Astrocyte of the cerebellum (primary cell): ENCODE measurements around the gene TNS3.
"Not testable (repeated sequence)": the region's sequence is repeated elsewhere in the genome, so short reads cannot be mapped to it uniquely, and the experiment has no call there.

Experiments
- DNase-seq: peaks from one replicate; pipeline ENCODE4 v3.0.0-alpha.2; 2011; ENCODE audit warnings: low read depth
- H3K4me3 ChIP-seq: 2 replicates; pipeline ENCODE4 v1.5.1; 2011; ENCODE audit warnings: mild to moderate bottlenecking, low read depth, low read length, moderate library complexity
- CTCF ChIP-seq: IDR thresholded peaks from 2 replicates; pipeline ENCODE4 v1.5.1; 2012; ENCODE audit warnings: low read length, low read depth, moderate library complexity, mild to moderate bottlenecking; ENCODE audit errors: missing control alignments
- in situ Hi-C: cut with HindIII; loops from 2 replicates; pipeline ENCODE4 v1.10.0; 2017; ENCODE audit warnings: low sequenced_read_pairs

TNS3 gene

GRCh38 chr7:47542051-47542450 lies 39.9 kb downstream of the TNS3 start:
- no peak overlapping the region for H3K4me3 ChIP-seq
- no peak for TF ChIP-seq CTCF
- no peak for DNase-seq
- in situ Hi-C loops: no loop called here

DNA sequence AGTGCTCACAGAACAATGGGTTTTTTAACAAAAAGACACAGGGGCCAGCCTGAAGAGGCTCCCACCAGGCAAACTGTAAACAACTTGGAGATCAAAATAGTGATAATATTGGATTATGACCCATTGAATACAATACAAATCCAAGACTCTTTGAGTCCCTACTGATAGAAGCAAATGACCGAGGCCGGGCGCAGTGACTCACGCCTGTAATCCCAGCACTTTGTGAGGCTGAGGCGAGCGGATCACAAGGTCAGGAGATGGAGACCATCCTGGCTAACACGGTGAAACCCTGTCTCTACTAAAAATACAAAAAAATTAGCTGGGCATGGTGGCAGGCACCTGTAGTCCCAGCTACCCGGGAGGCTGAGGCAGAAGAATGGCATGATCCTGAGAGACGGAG lies 40.4 kb downstream of the TNS3 start:
- DNase-seq, H3K4me3 ChIP-seq, in situ Hi-C loops: not testable (repeated sequence)

DNA sequence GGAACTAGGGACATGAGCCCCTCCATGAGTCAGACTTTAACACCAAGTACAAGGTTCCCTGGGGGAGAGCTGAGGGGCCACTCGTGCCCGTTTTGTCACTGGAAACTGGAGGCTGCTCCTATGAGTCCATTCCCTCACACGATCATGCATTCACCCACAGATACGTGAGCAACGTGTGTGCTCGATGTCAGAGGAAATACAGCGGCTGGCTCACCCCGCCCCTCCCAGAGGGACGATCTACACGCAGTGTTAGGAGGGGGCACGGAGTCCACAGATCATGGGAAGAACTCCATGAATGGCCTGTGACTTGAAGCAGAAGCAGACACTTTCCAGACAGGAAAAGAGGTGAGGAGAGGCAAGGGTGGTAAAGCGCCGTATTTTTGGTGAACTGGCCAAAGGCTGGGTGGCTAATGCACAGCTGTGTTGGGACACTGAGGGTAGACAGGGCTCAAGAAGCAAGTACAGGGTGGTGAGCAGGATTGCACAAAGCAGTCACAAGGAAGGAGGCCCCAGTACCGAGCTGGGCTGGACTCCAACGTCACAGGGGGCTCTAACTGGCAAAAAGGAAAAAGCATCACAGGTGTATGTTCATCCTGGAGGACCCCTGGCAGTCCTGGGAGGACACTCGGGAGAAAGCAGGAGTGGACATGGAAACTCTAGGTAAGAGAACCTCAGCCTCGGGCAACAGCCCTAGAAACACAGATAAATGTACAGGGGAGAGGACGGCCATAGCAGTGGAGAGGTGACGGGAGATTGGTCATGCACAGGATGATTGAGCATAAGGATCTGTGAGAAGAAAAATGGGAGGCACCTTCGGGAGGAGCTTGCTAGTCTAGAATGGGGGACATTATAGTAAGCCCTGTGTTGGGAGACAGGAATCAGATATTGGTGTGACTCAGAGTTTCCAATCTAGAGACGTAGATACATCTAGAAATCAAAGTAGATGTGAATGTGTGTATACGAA lies 41.2 kb downstream of the TNS3 start:
- no peak for DNase-seq
- TF ChIP-seq CTCF: no peak
- H3K4me3 ChIP-seq: no peak overlapping the region
- in situ Hi-C loops: no loop called here

DNA sequence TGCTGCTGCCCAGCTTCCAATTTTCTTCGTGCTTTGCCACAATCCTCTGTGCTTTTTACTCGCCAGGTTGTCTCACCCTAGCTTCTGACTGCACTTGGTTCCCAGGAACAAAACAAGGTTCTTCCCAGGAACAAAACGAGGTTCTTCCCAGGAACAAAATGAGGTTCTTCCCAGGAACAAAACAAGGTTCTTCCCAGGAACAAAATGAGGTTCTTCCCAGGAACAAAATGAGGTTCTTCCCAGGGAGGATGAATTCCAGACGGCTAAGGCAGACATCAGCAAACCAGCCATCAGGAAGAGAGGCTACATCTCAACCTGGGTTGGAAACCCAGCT lies 41.9 kb downstream of the TNS3 start:
- TF ChIP-seq CTCF: no peak
- no peak overlapping the region for H3K4me3 ChIP-seq
- in situ Hi-C loops: no loop called here
- no peak for DNase-seq

GRCh38 chr7:47539398-47540052 lies 42.4 kb downstream of the TNS3 start:
- in situ Hi-C loops: no loop called here
- DNase-seq: no peak
- H3K4me3 ChIP-seq: no peak overlapping the region
- TF ChIP-seq CTCF: no peak

GRCh38 chr7:47538846-47539311 lies 43.0 kb downstream of the TNS3 start:
- no peak for DNase-seq
- no peak overlapping the region for H3K4me3 ChIP-seq
- in situ Hi-C loops: no loop called here
- no peak for TF ChIP-seq CTCF
